Brain microvascular endothelial cell (primary cell): ENCODE results near the gene ABHD12.
"Not testable (repeated sequence)": the region's sequence is repeated elsewhere in the genome, so short reads cannot be mapped to it uniquely, and the experiment has no call there.

Source experiments
- DNase-seq: peaks from one replicate; pipeline ENCODE4 v3.0.0-alpha.2; 2020
- H3K27ac ChIP-seq: fragments of 250-450 bp; sonication (Bioruptor Pico); 2 replicates; pipeline ENCODE4 v1.5.1; 2020; ENCODE audit warnings: mild to moderate bottlenecking, moderate library complexity
- H3K27me3 ChIP-seq: fragments of 250-450 bp; sonication (Bioruptor Pico); replicated peaks from 2 replicates; pipeline ENCODE4 v1.5.1; 2020; ENCODE audit warnings: mild to moderate bottlenecking
- H3K36me3 ChIP-seq: fragments of 250-450 bp; sonication (Bioruptor Pico); replicated peaks from 2 replicates; pipeline ENCODE4 v1.5.1; 2020; ENCODE audit warnings: mild to moderate bottlenecking
- H3K4me3 ChIP-seq: 2 replicates; pipeline ENCODE4 v1.5.1; 2011; ENCODE audit warnings: low read depth, mild to moderate bottlenecking, control low read depth, low read length, moderate library complexity
- in situ Hi-C: cut with HindIII; loops from 2 replicates; pipeline ENCODE4 v1.10.0; 2017; ENCODE audit warnings: low sequenced_read_pairs, low pct_ligation_motif_present
- TF ChIP-seq, protein P1 (sequence below): IDR thresholded peaks from 2 replicates; pipeline ENCODE4 v1.5.1; 2011; ENCODE audit warnings: low read depth, mild to moderate bottlenecking, moderate library complexity, low read length, control low read depth, inconsistent platforms; ENCODE audit errors: missing control alignments

The ABHD12 gene

DNA sequence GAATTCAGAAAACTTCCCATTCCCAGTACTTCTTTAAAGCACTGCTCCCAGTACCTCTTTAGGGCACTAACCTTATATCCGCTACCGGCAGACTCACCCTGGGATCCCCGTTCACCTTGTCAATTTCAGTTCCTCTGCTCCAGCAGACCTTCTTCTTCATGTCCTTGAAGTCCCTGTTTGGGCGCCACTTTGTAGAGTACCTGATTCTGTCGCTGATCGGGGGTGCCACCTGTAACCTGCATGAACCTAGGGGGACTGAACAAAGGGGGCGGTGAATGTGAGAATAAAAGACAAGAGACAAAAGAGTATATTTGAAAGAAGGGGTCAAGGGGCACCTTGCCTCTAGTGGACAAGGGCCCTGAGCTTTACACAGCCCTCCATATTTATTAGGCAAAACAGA lies 11.9 kb upstream of the ABHD12 start:
- in situ Hi-C loops = no loop called here
- DNase-seq = no peak
- TF ChIP-seq, protein P1, sequence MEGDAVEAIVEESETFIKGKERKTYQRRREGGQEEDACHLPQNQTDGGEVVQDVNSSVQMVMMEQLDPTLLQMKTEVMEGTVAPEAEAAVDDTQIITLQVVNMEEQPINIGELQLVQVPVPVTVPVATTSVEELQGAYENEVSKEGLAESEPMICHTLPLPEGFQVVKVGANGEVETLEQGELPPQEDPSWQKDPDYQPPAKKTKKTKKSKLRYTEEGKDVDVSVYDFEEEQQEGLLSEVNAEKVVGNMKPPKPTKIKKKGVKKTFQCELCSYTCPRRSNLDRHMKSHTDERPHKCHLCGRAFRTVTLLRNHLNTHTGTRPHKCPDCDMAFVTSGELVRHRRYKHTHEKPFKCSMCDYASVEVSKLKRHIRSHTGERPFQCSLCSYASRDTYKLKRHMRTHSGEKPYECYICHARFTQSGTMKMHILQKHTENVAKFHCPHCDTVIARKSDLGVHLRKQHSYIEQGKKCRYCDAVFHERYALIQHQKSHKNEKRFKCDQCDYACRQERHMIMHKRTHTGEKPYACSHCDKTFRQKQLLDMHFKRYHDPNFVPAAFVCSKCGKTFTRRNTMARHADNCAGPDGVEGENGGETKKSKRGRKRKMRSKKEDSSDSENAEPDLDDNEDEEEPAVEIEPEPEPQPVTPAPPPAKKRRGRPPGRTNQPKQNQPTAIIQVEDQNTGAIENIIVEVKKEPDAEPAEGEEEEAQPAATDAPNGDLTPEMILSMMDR = no peak
- Histone ChIP-seq H3K27ac (no peak overlapping the region), H3K4me3 (no peak overlapping the region), H3K36me3 (no peaks in the 10 kb centered on the region), H3K27me3 (no peaks in the 10 kb centered on the region)

DNA sequence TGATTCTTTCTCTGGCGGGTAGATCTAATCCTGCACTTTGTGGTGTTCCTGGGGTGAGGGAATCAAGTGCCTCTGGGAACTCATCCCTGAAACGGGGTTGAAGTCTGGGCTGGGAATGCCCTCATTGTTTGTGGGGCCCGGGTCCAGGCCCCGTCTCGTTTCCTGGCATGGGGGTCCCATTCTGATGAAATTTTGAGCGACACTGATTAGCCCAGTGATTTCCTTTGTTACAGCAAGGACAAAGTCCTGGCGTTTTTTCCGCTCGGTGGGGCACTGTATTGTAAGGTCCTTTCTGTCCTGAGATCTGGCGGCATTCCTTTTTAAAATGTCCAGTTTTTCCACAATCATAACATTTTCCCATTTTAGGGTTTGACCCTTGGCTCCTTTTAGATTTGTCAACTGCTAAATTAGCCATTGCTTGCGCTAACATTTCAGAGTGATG lies 9.7 kb upstream of the ABHD12 start:
- H3K4me3 ChIP-seq, H3K36me3 ChIP-seq, in situ Hi-C loops, DNase-seq, H3K27ac ChIP-seq, H3K27me3 ChIP-seq: not testable (repeated sequence)

DNA sequence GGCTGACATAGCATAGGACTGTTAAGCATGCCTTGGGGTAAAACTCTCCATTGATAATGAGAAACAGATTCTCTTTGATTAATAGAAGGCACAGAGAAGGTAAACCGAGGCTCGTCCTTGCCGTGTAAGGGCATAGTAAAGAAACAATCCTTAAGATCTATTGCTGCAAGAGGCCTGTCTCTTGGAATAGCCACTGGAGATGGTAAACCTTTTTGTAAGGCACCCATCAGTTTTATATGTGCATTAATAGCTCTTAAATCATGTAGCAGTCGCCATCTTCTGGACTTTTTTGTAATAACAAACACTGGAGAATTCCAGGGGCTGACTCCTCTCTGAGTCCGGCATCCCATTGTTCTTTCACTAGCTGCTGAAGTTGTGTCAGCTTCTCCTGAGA lies 8.4 kb upstream of the ABHD12 start:
- peak; percentile 80 for DNase-seq
- Histone ChIP-seq H3K4me3 (no peak overlapping the region), H3K36me3 (no peaks in the 10 kb centered on the region), H3K27me3 (no peaks in the 10 kb centered on the region), H3K27ac (no peak overlapping the region)
- TF ChIP-seq, protein P1 = peak; percentile 66
- in situ Hi-C loops = no loop called here

DNA sequence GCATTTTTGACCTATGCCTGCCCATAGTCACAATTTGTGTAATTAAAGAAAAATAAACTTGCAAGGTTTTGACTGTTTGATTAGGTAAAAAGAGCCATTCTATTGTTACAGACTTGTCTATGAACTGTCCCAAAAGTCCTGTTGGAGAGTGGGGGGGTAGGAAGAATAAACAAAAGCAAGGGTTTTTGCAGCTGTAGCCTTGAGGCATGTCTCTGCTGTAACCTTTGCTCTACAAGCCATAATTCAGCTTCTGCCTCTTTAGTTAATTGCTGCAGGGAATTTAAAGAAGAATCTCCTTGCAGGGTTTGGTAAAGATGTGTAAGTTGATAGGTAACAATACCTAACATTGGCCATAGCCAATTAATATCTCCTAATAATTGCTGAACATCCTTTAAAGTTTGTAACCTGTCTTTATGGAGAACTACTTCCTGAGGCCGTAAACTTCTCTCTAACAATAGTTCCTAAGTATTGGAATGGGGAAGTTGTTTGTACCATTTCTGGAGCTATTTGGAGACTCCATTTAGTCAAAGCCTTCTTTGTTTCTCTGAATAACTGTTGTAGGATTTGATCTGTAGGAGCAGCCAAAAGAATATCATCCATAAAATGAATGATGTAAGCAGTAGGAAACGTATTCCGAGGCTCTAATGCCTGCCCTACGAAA lies 7.9 kb upstream of the ABHD12 start:
- DNase-seq = no peak
- Histone ChIP-seq H3K4me3 (no peak overlapping the region), H3K27me3 (no peaks in the 10 kb centered on the region), H3K27ac (no peak overlapping the region), H3K36me3 (no peaks in the 10 kb centered on the region)
- TF ChIP-seq, protein P1 = no peak
- in situ Hi-C loops = no loop called here

DNA sequence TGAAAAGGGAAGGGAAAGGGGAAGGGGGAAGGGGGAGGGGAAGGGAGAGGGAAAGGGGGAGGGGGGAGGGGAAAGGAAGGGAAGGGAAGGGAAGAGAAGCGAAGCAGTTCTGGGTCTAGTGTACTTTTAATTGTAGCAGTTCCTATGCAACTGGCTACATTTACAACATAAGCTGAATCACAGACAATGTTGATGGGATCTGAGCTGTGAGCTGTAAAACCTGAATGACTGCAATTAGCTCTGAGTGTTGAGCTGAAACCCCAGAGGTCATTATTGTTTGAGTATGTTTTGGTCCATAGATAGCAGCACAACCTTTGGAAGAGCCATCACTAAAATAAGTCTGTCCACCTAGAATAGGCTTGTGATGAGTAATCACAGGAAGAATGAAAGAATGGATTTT lies 7.2 kb upstream of the ABHD12 start:
- TF ChIP-seq, protein P1 = no peak
- in situ Hi-C loops = no loop called here
- no peaks in the 10 kb centered on the region for H3K27me3 ChIP-seq
- H3K4me3 ChIP-seq = no peak overlapping the region
- DNase-seq = no peak
- H3K36me3 ChIP-seq = no peaks in the 10 kb centered on the region
- no peak overlapping the region for H3K27ac ChIP-seq

DNA sequence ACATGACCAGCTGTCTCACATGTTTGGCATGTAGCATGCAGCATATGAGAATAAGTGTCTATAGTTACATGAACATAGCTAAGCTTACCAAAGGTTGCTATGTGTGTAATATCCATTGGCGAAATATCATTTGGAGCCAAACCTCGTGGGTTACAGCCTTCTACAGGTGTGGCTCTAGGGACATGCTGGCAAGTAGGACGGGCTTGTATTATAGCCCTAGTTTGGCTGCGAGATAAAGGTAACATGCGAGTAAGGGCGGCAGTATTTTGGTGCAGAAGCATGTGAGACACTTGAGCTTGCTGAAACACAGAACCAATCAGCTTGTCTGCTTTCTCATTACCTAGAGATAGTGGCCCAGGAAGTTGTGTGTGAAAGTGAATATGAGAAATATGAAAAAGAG lies 6.5 kb upstream of the ABHD12 start:
- H3K27me3 ChIP-seq = no peaks in the 10 kb centered on the region
- no peak for DNase-seq
- in situ Hi-C loops = no loop called here
- TF ChIP-seq, protein P1 = no peak
- H3K4me3 ChIP-seq = no peak overlapping the region
- no peaks in the 10 kb centered on the region for H3K36me3 ChIP-seq
- no peak overlapping the region for H3K27ac ChIP-seq
